ENCODE results near the gene GPR37L1.

The GPR37L1 gene

DNA sequence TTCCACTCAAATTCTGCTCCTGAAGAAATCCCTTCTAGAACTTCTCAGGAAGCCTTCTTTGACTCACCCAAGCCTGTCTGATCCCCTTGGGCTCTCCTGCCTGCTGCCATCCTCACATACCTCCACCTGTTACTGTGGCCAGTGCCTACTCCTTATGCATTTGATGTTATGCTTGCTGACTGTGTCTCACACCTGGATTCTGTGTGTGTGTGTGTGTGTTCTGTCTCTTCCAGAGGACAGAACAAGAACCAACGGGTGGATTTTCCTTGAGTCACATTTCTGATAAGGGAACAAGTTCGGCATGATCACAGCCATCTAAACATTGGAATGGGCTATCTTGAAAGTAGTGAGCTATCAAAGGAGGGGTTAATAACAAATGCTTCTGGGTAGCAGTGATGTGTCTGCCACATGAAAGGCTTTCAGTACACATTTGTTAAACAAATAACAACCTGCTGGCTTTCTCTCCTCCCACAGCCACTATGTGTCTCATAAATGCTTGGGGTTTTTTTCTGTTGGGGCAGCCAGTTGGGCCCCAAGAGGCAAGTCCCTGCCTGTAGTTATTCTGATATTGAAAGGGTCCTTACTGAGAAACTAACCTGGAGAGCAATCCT, 8.9 kb upstream of the GPR37L1 start:
- H3K9me3 ChIP-seq (ENCODE audit: control insufficient read depth, low read length), result no peaks in the 10 kb centered on the region
- H3K36me3 ChIP-seq (ENCODE audit: control insufficient read depth, insufficient read depth, low read length), result no peaks in the 10 kb centered on the region
- H3K4me1 ChIP-seq (ENCODE audit: control insufficient read depth, insufficient read depth, low read length), result peaks cover 43% of the 10 kb centered on the region
- H3K9ac ChIP-seq (ENCODE audit: low read length), result peak overlapping the region; percentile 58
- H3K4me3 ChIP-seq (ENCODE audit: low read length), result no peak overlapping the region
- no peaks in the 10 kb centered on the region for H3K27me3 ChIP-seq (ENCODE audit: control insufficient read depth, insufficient read depth, low read length)

- H3K27me3 ChIP-seq (ENCODE audit: control insufficient read depth, insufficient read depth, low read length), result no peaks in the 10 kb centered on the region
- no peaks in the 10 kb centered on the region for H3K36me3 ChIP-seq (ENCODE audit: control insufficient read depth, insufficient read depth, low read length)
- peaks cover 32% of the 10 kb centered on the region for H3K4me1 ChIP-seq (ENCODE audit: control insufficient read depth, insufficient read depth, low read length)
- H3K9me3 ChIP-seq (ENCODE audit: control insufficient read depth, low read length), result no peaks in the 10 kb centered on the region
- H3K4me3 ChIP-seq (ENCODE audit: low read length), result no peak overlapping the region
- no peak overlapping the region for H3K9ac ChIP-seq (ENCODE audit: low read length)
Measured at GRCh38 chr1:202116287-202116686, 6.4 kb upstream of the GPR37L1 start.

DNA sequence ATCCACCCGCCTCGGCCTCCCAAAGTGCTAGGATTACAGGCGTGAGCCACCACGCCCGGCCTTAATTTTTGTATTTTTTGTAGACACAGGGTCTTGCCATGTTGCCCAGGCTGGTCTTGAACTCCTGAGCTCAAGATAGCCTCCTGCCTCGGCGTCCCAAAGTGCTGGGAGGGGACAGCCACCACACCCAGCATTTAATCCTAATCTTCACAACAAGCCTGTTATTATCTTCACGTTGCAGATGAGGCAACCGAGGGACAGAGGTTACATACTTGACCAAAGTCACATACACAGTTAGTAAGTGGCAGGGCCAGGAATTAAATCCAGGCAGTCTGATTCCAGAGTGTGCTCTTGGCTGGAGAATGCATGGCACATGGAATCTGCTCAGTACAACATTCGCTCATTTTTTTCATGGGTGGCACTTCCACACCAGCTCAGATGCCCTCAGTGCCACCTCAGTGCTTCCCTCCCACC, 4.8 kb upstream of the GPR37L1 start:
- Histone ChIP-seq H3K27me3 (ENCODE audit: control insufficient read depth, insufficient read depth, low read length) (no peaks in the 10 kb centered on the region), H3K9me3 (ENCODE audit: control insufficient read depth, low read length) (no peaks in the 10 kb centered on the region), H3K9ac (ENCODE audit: low read length) (peak overlapping the region; percentile 20), H3K4me1 (ENCODE audit: control insufficient read depth, insufficient read depth, low read length) (peaks cover 29% of the 10 kb centered on the region), H3K36me3 (ENCODE audit: control insufficient read depth, insufficient read depth, low read length) (no peaks in the 10 kb centered on the region), H3K4me3 (ENCODE audit: low read length) (no peak overlapping the region)

DNA sequence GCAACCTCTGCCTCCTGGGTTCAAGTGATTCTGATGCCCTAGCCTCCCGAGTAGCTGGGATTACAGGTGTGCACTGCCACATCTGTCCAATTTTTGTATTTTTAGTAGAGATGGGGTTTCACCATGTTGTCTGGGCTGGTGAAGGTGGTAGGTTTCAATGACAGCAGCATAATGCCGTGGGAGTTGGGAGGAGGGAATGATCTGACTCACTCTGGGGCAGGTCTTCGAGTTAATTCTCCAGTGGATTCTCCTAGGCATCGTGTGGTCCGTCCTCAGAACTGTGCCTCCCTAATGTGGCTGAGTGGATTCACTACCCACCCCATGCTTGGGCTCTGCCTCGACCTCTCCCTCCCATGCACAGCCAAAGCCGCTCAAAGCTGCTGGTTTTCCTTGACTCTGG, 1.7 kb upstream of the GPR37L1 start:
- H3K9ac ChIP-seq (ENCODE audit: low read length), result no peak overlapping the region
- H3K27me3 ChIP-seq (ENCODE audit: control insufficient read depth, insufficient read depth, low read length), result no peaks in the 10 kb centered on the region
- H3K4me3 ChIP-seq (ENCODE audit: low read length), result no peak overlapping the region
- H3K9me3 ChIP-seq (ENCODE audit: control insufficient read depth, low read length), result no peaks in the 10 kb centered on the region
- H3K36me3 ChIP-seq (ENCODE audit: control insufficient read depth, insufficient read depth, low read length), result no peaks in the 10 kb centered on the region
- H3K4me1 ChIP-seq (ENCODE audit: control insufficient read depth, insufficient read depth, low read length), result peaks cover 13% of the 10 kb centered on the region

GRCh38 chr1:202123336-202123813, 658 bp downstream of the GPR37L1 start:
- no peak overlapping the region for H3K9ac ChIP-seq (ENCODE audit: low read length)
- H3K9me3 ChIP-seq (ENCODE audit: control insufficient read depth, low read length), result no peaks in the 10 kb centered on the region
- H3K27me3 ChIP-seq (ENCODE audit: control insufficient read depth, insufficient read depth, low read length), result no peaks in the 10 kb centered on the region
- no peaks in the 10 kb centered on the region for H3K36me3 ChIP-seq (ENCODE audit: control insufficient read depth, insufficient read depth, low read length)
- H3K4me3 ChIP-seq (ENCODE audit: low read length), result no peak overlapping the region
- peaks cover 6% of the 10 kb centered on the region for H3K4me1 ChIP-seq (ENCODE audit: control insufficient read depth, insufficient read depth, low read length)

- Histone ChIP-seq H3K4me3 (ENCODE audit: low read length) (no peak overlapping the region), H3K4me1 (ENCODE audit: control insufficient read depth, insufficient read depth, low read length) (peaks cover 3% of the 10 kb centered on the region), H3K27me3 (ENCODE audit: control insufficient read depth, insufficient read depth, low read length) (no peaks in the 10 kb centered on the region), H3K9ac (ENCODE audit: low read length) (no peak overlapping the region), H3K9me3 (ENCODE audit: control insufficient read depth, low read length) (no peaks in the 10 kb centered on the region), H3K36me3 (ENCODE audit: control insufficient read depth, insufficient read depth, low read length) (no peaks in the 10 kb centered on the region)
Measured at GRCh38 chr1:202124142-202124541, 1.4 kb downstream of the GPR37L1 start.

GRCh38 chr1:202125611-202126010, 2.9 kb downstream of the GPR37L1 start:
- Histone ChIP-seq H3K9me3 (ENCODE audit: control insufficient read depth, low read length) (no peaks in the 10 kb centered on the region), H3K4me3 (ENCODE audit: low read length) (no peak overlapping the region), H3K9ac (ENCODE audit: low read length) (no peak overlapping the region), H3K27me3 (ENCODE audit: control insufficient read depth, insufficient read depth, low read length) (no peaks in the 10 kb centered on the region), H3K4me1 (ENCODE audit: control insufficient read depth, insufficient read depth, low read length) (peaks cover 12% of the 10 kb centered on the region), H3K36me3 (ENCODE audit: control insufficient read depth, insufficient read depth, low read length) (no peaks in the 10 kb centered on the region)

GRCh38 chr1:202126426-202126825, 3.7 kb downstream of the GPR37L1 start:
- Histone ChIP-seq H3K9me3 (ENCODE audit: control insufficient read depth, low read length) (no peaks in the 10 kb centered on the region), H3K4me1 (ENCODE audit: control insufficient read depth, insufficient read depth, low read length) (peaks cover 12% of the 10 kb centered on the region), H3K36me3 (ENCODE audit: control insufficient read depth, insufficient read depth, low read length) (no peaks in the 10 kb centered on the region), H3K27me3 (ENCODE audit: control insufficient read depth, insufficient read depth, low read length) (no peaks in the 10 kb centered on the region), H3K4me3 (ENCODE audit: low read length) (no peak overlapping the region), H3K9ac (ENCODE audit: low read length) (no peak overlapping the region)

DNA sequence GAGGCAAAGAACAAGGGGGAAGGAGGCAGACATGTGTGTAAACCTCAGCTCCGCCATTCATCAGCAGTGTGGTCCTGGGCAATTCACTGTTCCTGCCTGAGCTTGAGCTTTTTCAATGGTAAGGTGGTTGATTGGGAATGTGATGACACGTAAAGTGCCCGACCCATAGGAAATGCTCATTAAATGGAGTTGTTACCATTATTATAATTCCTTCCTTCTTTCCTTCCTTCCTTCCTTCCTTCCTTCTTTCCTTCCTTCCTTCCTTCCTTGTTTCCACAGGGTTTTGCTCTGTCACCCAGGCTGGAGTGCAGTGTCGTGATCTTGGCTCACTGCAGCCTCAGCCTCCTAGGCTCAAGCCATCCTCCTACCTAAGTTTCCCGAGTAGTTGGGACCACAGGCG, 4.3 kb downstream of the GPR37L1 start:
- Histone ChIP-seq H3K9ac (ENCODE audit: low read length) (no peak overlapping the region), H3K4me1 (ENCODE audit: control insufficient read depth, insufficient read depth, low read length) (peaks cover 16% of the 10 kb centered on the region), H3K27me3 (ENCODE audit: control insufficient read depth, insufficient read depth, low read length) (no peaks in the 10 kb centered on the region), H3K4me3 (ENCODE audit: low read length) (no peak overlapping the region), H3K9me3 (ENCODE audit: control insufficient read depth, low read length) (no peaks in the 10 kb centered on the region), H3K36me3 (ENCODE audit: control insufficient read depth, insufficient read depth, low read length) (no peaks in the 10 kb centered on the region)

DNA sequence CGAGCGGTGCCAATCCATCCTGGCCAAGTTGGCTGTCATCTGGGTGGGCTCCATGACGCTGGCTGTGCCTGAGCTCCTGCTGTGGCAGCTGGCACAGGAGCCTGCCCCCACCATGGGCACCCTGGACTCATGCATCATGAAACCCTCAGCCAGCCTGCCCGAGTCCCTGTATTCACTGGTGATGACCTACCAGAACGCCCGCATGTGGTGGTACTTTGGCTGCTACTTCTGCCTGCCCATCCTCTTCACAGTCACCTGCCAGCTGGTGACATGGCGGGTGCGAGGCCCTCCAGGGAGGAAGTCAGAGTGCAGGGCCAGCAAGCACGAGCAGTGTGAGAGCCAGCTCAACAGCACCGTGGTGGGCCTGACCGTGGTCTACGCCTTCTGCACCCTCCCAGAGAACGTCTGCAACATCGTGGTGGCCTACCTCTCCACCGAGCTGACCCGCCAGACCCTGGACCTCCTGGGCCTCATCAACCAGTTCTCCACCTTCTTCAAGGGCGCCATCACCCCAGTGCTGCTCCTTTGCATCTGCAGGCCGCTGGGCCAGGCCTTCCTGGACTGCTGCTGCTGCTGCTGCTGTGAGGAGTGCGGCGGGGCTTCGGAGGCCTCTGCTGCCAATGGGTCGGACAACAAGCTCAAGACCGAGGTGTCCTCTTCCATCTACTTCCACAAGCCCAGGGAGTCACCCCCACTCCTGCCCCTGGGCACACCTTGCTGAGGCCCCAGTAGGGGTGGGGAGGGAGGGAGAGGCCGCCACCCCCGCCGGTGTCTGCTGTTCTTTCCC, 5.3 kb downstream of the GPR37L1 start:
- Histone ChIP-seq H3K4me3 (ENCODE audit: low read length) (no peak overlapping the region), H3K27me3 (ENCODE audit: control insufficient read depth, insufficient read depth, low read length) (no peaks in the 10 kb centered on the region), H3K9ac (ENCODE audit: low read length) (no peak overlapping the region), H3K9me3 (ENCODE audit: control insufficient read depth, low read length) (no peaks in the 10 kb centered on the region), H3K4me1 (ENCODE audit: control insufficient read depth, insufficient read depth, low read length) (peaks cover 25% of the 10 kb centered on the region), H3K36me3 (ENCODE audit: control insufficient read depth, insufficient read depth, low read length) (no peaks in the 10 kb centered on the region)

- H3K36me3 ChIP-seq (ENCODE audit: control insufficient read depth, insufficient read depth, low read length), result peaks cover 6% of the 10 kb centered on the region
Measured at GRCh38 chr1:202129453-202130296, 7.0 kb downstream of the GPR37L1 start.

GRCh38 chr1:202130297-202130721, 7.6 kb downstream of the GPR37L1 start:
- Histone ChIP-seq H3K27me3 (ENCODE audit: control insufficient read depth, insufficient read depth, low read length) (no peaks in the 10 kb centered on the region), H3K4me3 (ENCODE audit: low read length) (no peak overlapping the region), H3K9me3 (ENCODE audit: control insufficient read depth, low read length) (no peaks in the 10 kb centered on the region), H3K4me1 (ENCODE audit: control insufficient read depth, insufficient read depth, low read length) (peaks cover 29% of the 10 kb centered on the region), H3K36me3 (ENCODE audit: control insufficient read depth, insufficient read depth, low read length) (peaks cover 6% of the 10 kb centered on the region), H3K9ac (ENCODE audit: low read length) (no peak overlapping the region)

More at GRCh38 chr1:202129453-202130296, 7.0 kb downstream of the GPR37L1 start:
- Histone ChIP-seq H3K4me3 (ENCODE audit: low read length) (no peak overlapping the region), H3K4me1 (ENCODE audit: control insufficient read depth, insufficient read depth, low read length) (peaks cover 29% of the 10 kb centered on the region), H3K9ac (ENCODE audit: low read length) (no peak overlapping the region), H3K27me3 (ENCODE audit: control insufficient read depth, insufficient read depth, low read length) (no peaks in the 10 kb centered on the region), H3K9me3 (ENCODE audit: control insufficient read depth, low read length) (no peaks in the 10 kb centered on the region)

Measured in mucosa of stomach (tissue), 1 donor.